Measurements from ENCODE around the gene HHLA2.

GRCh38 chr3:108271626-108272025, 24.7 kb upstream of the HHLA2 start:
- TF ChIP-seq POLR2AphosphoS5 (IDR thresholded peaks at IDR 0.05; ENCODE audit: low read depth, low read length) (no peak), POLR2A (IDR thresholded peaks at IDR 0.05; ENCODE audit: low read depth, low read length) (no peak), PAX5 (IDR thresholded peaks at IDR 0.05; ENCODE audit: insufficient read depth, low read length, severe bottlenecking) (no peak), TAF1 (IDR thresholded peaks at IDR 0.05; ENCODE audit: low read depth, low read length) (no peak)

Data from GM12891 (cell line).